ENCODE measurements around the gene ACAP1. TPM values are rescaled to one million over a fixed set of nuclear protein-coding genes. Genes with fewer than 3 reads are reported as not detected.

The ACAP1 gene
- total and polyA plus RNA-seq, 3 donors from 2014 or later = 12.6 to 140 (median 95.2) TPM

DNA sequence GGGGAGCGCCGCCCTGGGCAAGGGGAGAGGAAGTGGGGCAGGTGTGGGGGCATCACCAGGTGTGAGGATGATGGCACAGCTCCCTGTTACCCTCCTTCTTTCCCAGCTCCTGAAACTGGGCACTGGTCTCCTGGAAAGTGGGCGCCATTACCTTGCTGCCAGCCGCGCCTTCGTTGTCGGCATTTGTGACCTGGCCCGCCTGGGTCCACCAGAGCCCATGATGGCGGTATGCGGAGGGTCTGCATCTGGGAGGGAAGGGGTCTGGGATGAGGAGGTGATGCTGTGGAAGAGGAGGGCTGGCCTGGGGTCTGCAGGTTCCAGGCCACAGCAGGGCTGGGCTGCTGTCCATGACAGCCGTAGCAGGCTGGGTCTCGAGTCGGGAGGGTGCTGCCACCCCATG lies 5.5 kb downstream of the ACAP1 start:
- Histone ChIP-seq H3K27me3 (no peaks in the 10 kb centered on the region), H3K27ac (no peak overlapping the region), H3K9me3 (no peaks in the 10 kb centered on the region), H3K36me3 (ENCODE audit: low read depth, missing control alignments) (no peaks in the 10 kb centered on the region), H3K4me3 (no peak overlapping the region), H3K4me1 (no peaks in the 10 kb centered on the region)
- DNase-seq = no peak
- intact Hi-C loops (cut with DNase I; ENCODE audit: low total_unique reads) = no loop called here
- TF ChIP-seq POLR2A (IDR thresholded peaks at IDR 0.05) = no peak
- TF ChIP-seq CTCF (IDR thresholded peaks at IDR 0.05) = no peak
- WGBS, 2 donors = 87% methylated on average over 8 to 13 of the region's 13 CpGs

DNA sequence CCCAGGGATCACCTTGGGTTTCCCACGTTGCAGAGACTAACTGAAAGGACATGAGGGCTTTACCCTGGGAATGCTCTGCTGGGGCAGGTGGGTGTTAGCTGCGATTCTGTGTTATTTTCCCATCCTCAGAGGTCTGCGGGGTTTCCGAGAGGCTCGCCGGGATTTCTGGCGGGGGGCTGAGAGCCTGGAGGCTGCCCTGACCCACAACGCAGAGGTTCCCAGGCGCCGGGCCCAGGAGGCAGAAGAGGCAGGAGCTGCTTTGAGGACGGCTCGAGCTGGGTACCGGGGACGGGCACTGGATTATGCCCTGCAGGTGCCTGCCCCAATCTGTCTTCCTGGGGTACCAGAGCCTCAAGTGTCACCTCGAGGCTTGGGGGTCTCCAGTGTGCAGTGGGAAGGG lies 6.9 kb downstream of the ACAP1 start:
- H3K36me3 ChIP-seq (ENCODE audit: low read depth, missing control alignments) = no peaks in the 10 kb centered on the region
- no peaks in the 10 kb centered on the region for H3K9me3 ChIP-seq
- intact Hi-C loops (cut with DNase I; ENCODE audit: low total_unique reads) = no loop called here
- WGBS, 2 donors = 60 to 66% methylated on average over 10 to 15 of the region's 15 CpGs
- DNase-seq = no peak
- H3K4me3 ChIP-seq = no peak overlapping the region
- no peaks in the 10 kb centered on the region for H3K4me1 ChIP-seq
- H3K27me3 ChIP-seq = no peaks in the 10 kb centered on the region
- no peak overlapping the region for H3K27ac ChIP-seq
- TF ChIP-seq POLR2A (IDR thresholded peaks at IDR 0.05) (no peak), CTCF (IDR thresholded peaks at IDR 0.05) (no peak)

GRCh38 chr17:7346761-7347614 lies 10.7 kb downstream of the ACAP1 start:
- H3K4me1 ChIP-seq = peaks cover 10% of the 10 kb centered on the region
- H3K4me3 ChIP-seq = no peak overlapping the region
- no peak overlapping the region for H3K27ac ChIP-seq
- no peaks in the 10 kb centered on the region for H3K27me3 ChIP-seq
- no peaks in the 10 kb centered on the region for H3K36me3 ChIP-seq (ENCODE audit: low read depth, missing control alignments)
- TF ChIP-seq POLR2A (IDR thresholded peaks at IDR 0.05) (no peak), CTCF (IDR thresholded peaks at IDR 0.05) (no peak)
- WGBS, 2 donors = 60 to 82% methylated on average over 9 to 18 of the region's 18 CpGs
- DNase-seq = no peak
- no peaks in the 10 kb centered on the region for H3K9me3 ChIP-seq
- intact Hi-C loops (cut with DNase I; ENCODE audit: low total_unique reads) = no loop called here

- H3K9me3 ChIP-seq = no peaks in the 10 kb centered on the region
- TF ChIP-seq POLR2A (IDR thresholded peaks at IDR 0.05) = no peak
- no peak for TF ChIP-seq CTCF (IDR thresholded peaks at IDR 0.05)
- no peaks in the 10 kb centered on the region for H3K36me3 ChIP-seq (ENCODE audit: low read depth, missing control alignments)
- 65% methylated on average over 14 to 19 of the region's 19 CpGs for WGBS, 2 donors
- H3K4me3 ChIP-seq = no peak overlapping the region
- H3K4me1 ChIP-seq = peaks cover 16% of the 10 kb centered on the region
- intact Hi-C loops (cut with DNase I; ENCODE audit: low total_unique reads) = no loop called here
- H3K27ac ChIP-seq = no peak overlapping the region
- DNase-seq = no peak
- no peaks in the 10 kb centered on the region for H3K27me3 ChIP-seq
These were observed 11.5 kb downstream of the ACAP1 start for GRCh38 chr17:7347630-7348477.

All from testis (tissue), 3 donors.